SK-MEL-5 (cell line): ENCODE results near the gene ZDHHC23. TPM values are rescaled to one million over a fixed set of nuclear protein-coding genes. Genes with fewer than 3 reads are reported as not detected.

Source experiments
- DNase-seq: peaks from one replicate; pipeline ENCODE4 v3.0.0-alpha.2; 2016; ENCODE audit warnings: low read depth, low spot score
- in situ Hi-C: cut with HindIII; loops from 2 replicates; pipeline ENCODE4 v1.10.0; 2016; ENCODE audit warnings: low sequenced_read_pairs, high pct_unique_total_duplicates, low pct_unique_long_range_greater_than_20kb
- total RNA-seq: library from RNA; depleted of rRNA; stranded (reverse); fragments of >200 nt; shearing (Covaris generic); gene quantifications from 2 replicates; pipeline ENCODE4 v1.2.3, GENCODE V29; 2014; rRNA removed

Gene ZDHHC23
- total RNA-seq, 1 experiment from 2014 or later, result 3.9 TPM

GRCh38 chr3:113979916-113980315, 32.1 kb downstream of the ZDHHC23 start:
- in situ Hi-C loops, result no loop called here

GRCh38 chr3:113981803-113982202, 34.0 kb downstream of the ZDHHC23 start:
- no peak for DNase-seq
- in situ Hi-C loops, result no loop called here

More at GRCh38 chr3:113979916-113980315, 32.1 kb downstream of the ZDHHC23 start:
- no peak for DNase-seq

GRCh38 chr3:113983544-113983943, 35.7 kb downstream of the ZDHHC23 start:
- no peak for DNase-seq
- in situ Hi-C loops, result no loop called here

- DNase-seq, result no peak
- in situ Hi-C loops, result no loop called here
These were observed 37.7 kb downstream of the ZDHHC23 start for GRCh38 chr3:113985541-113985940.

GRCh38 chr3:114005481-114005880, 57.7 kb downstream of the ZDHHC23 start:
- no peak for DNase-seq
- in situ Hi-C loops, result no loop called here

GRCh38 chr3:114011059-114011797, 63.4 kb downstream of the ZDHHC23 start:
- no peak for DNase-seq
- in situ Hi-C loops, result no loop called here

Other genes with a start within 250 kb of the ZDHHC23 start
- 137 and 151 TPM in 2 replicates for gene NAA50, start 201.8 kb upstream of the ZDHHC23 start, total RNA-seq
- gene ATP6V1A, start 201.0 kb upstream of the ZDHHC23 start, total RNA-seq, result 94.7 and 94.8 TPM in 2 replicates
- gene GRAMD1C, start 109.2 kb upstream of the ZDHHC23 start, total RNA-seq, result 4.1 and 5.2 TPM in 2 replicates
- gene CCDC191, start 108.5 kb downstream of the ZDHHC23 start, total RNA-seq, result 0.32 and 0.61 TPM in 2 replicates
- gene QTRT2, start 108.7 kb downstream of the ZDHHC23 start, total RNA-seq, result 33.1 and 33.2 TPM in 2 replicates
- gene DRD3, start 231.0 kb downstream of the ZDHHC23 start, total RNA-seq, result not detected in 2 replicates